ENCODE measurements around the gene CLCN3.

DNA sequence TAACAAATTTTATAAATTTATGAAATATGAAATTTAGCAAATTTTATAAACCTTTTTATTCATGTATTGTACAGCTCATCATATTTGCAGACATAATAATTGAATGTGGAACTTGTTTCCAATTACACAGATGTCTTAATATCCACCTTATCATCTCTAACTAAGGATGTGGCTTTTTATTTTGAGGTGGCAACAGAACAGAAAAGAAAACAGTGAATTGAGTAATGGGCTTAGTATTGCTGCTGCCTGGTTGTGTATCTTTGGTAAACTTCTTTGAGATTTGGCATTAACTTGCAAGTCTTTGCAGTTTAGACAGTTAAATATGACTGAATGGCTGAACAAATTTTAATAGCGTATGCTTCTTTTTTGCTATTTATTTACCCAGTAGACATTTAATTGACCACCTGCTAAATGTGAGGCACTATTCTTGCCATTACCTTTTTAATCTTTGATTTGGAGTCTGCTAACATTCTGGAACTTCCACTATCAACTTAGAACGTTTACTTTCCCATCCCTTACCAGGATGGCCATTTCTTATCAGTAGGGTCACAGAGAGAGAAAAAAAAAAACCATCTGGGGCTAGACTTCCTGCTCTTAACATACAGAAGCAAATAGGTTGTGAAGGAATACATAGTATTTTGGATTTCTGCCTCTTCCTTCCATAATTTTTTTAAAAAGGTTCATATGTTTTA is 44.8 kb downstream of the CLCN3 start:
- TF ChIP-seq CTCF (conservative IDR thresholded peaks at IDR 0.05; ENCODE audit: low read depth, low read length): no peak
- TF ChIP-seq EZH2 (IDR thresholded peaks at IDR 0.05; ENCODE audit: borderline replicate concordance, low read depth, low read length, poor library complexity, severe bottlenecking): no peak
